Ovary (tissue), 3 donors: ENCODE results near the gene EYA3.

Experiments
- CTCF ChIP-seq, 3 donors: fragments of 450-650 bp in 2 of 3; fragments of 200-600 bp in 1 of 3; IDR thresholded peaks; one replicate each; pipeline versions ENCODE4 v1.5.1 to v1.8.0; 2016 to 2022; ENCODE audit warnings: antibody characterized with exemption in 3 of 3, mild to moderate bottlenecking in 1 of 3
- EP300 ChIP-seq: sonication (generic); formaldehyde crosslinking; IDR thresholded peaks from one replicate; pipeline ENCODE4 v1.6.1; 2017; ENCODE audit warnings: antibody characterized with exemption
- POLR2A ChIP-seq: fragments of 450-650 bp; IDR thresholded peaks from one replicate; pipeline ENCODE4 v1.6.1; 2017; ENCODE audit warnings: antibody characterized with exemption, mild to moderate bottlenecking, moderate library complexity
- donor health status: DM: no; HTN: no; CAD: no.

- TF ChIP-seq CTCF (IDR thresholded peaks at IDR 0.05) (no peak), POLR2A (no peak), EP300 (no peak)
Observed at GRCh38 chr1:27937524-27937836, 150.9 kb downstream of the EYA3 start.
